22Rv1 (cell line): ENCODE results near the gene CFAP206.

ENCODE experiments used
- H3K27ac ChIP-seq: fragments of 450-650 bp; 2 replicates; pipeline ENCODE4 v1.5.1; 2017
- ZFX ChIP-seq: fragments of 450-650 bp; IDR thresholded peaks from 2 replicates; pipeline ENCODE4 v1.6.1; 2017; ENCODE audit warnings: antibody characterized with exemption, borderline replicate concordance
- TF ChIP-seq, protein P1 (sequence below): fragments of 450-650 bp; IDR thresholded peaks from 2 replicates; pipeline ENCODE4 v1.5.1; 2017; ENCODE audit warnings: mild to moderate bottlenecking

CFAP206 gene

DNA sequence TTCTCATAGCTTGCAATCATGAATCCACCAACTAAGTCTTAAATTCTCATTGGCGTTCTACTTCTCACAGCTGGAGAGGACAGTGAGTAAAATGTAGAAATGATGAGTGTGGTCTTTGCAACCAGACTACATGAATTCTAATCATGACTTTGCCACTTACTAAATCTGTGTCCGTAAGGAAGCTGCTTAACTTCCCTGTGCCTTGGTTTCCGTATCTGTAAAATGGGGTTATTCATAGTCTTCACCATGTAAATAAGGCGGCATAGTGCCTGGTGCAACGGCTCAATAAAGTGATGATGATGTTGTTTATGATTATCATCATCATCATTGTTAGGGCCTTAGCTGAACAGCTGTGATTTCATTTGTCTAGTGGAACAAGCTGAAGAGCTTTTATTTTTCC is 12.6 kb downstream of the CFAP206 start:
- TF ChIP-seq, protein P1, sequence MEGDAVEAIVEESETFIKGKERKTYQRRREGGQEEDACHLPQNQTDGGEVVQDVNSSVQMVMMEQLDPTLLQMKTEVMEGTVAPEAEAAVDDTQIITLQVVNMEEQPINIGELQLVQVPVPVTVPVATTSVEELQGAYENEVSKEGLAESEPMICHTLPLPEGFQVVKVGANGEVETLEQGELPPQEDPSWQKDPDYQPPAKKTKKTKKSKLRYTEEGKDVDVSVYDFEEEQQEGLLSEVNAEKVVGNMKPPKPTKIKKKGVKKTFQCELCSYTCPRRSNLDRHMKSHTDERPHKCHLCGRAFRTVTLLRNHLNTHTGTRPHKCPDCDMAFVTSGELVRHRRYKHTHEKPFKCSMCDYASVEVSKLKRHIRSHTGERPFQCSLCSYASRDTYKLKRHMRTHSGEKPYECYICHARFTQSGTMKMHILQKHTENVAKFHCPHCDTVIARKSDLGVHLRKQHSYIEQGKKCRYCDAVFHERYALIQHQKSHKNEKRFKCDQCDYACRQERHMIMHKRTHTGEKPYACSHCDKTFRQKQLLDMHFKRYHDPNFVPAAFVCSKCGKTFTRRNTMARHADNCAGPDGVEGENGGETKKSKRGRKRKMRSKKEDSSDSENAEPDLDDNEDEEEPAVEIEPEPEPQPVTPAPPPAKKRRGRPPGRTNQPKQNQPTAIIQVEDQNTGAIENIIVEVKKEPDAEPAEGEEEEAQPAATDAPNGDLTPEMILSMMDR = no peak
- no peak for TF ChIP-seq ZFX
- H3K27ac ChIP-seq = no peak overlapping the region

DNA sequence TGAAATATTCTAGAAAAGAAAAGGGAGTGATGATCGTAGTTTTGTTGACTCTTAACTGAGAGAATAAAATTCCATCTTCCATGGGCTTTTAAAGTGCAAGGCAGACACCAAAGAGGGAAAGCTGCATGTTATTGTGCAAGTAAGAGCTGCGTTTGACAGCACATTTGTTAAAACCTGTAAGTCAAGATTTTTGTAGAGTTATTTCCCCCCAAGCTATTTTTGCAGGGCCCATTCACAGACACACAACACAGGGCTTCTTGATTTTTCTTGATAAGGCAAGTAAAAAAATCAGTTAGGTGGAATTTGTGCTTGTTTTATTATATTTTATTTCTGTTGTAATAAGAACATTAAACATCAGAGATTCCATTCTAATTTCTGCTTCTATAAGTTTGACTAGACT is 13.8 kb downstream of the CFAP206 start:
- no peak overlapping the region for H3K27ac ChIP-seq
- no peak for TF ChIP-seq ZFX
- TF ChIP-seq, protein P1 = no peak

DNA sequence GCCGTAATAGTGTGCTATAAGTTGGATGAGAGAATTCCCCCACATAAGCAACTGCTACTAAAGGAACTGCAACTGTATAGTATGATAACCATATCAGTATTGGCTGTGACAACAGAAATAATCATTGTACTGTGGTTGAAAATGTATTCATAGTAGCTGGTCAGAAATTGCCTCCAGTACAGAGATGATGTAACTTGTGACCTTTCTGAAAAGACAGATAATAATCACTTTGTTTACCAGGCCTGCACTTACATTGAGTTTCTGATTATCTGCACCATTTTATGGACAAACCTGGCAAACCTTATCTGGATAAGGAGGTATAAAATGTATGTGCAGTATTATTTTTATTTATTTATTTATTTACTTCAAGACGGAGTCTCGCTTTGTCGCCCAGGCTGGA is 19.0 kb downstream of the CFAP206 start:
- no peak overlapping the region for H3K27ac ChIP-seq
- TF ChIP-seq ZFX = no peak
- TF ChIP-seq, protein P1 = no peak

DNA sequence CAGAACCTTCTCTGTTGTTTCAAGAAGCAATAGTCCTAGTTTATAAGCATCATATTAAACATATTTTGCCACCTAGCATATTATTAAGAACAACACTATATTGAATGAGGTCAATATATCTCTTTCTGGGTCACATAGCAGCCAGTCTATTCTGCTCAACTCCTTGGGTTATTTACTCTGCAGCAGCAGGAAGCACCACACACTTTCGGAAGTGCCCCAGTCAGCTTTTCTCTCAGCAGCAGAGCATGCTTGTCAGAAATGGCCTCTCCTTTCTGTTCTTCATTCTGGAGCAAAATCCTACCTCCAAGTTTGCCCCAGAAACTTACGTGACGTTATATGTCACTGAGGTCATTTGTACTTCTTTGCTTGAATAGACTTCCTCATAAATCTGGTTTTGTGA is 22.7 kb downstream of the CFAP206 start:
- TF ChIP-seq, protein P1 = no peak
- TF ChIP-seq ZFX = no peak
- H3K27ac ChIP-seq = no peak overlapping the region

DNA sequence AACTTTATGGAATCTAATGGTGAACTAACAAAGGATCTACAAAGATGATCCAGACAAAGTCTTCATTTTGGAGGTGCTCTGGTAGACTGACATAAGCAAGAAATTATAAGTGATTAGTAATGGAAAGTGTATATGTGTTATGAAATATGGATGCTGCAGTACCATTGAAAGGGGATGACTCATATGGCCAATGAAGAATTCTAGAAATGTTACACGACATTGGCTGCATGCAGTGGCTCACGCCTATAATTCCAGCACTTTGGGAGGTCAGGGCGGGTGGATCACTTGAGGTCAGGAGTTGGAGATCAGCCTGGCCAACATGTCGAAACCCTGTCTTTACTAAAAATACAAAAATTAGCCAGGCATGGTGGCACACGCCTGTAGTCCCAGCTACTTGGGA is 23.5 kb downstream of the CFAP206 start:
- H3K27ac ChIP-seq = no peak overlapping the region
- no peak for TF ChIP-seq ZFX
- TF ChIP-seq, protein P1 = no peak

DNA sequence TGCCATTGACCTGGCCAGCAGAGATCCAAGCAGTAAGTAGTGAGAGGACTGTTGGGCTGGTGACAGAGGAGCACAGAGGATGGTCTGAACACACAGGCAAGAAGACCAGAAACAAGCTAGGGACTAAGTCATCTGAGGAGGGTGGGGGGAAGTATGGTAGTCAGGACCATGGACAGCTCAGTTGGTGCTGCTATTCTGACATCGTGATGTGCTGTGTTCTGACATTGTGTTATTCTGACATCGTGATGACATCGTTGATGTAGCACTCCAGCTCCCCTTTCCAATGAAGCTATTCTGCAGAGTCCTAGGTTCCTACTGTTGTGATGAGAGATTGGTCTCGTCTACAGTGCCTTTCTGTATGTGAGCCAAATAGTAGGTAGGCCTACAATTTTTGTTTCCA is 28.7 kb downstream of the CFAP206 start:
- H3K27ac ChIP-seq = no peak overlapping the region
- TF ChIP-seq ZFX = no peak
- TF ChIP-seq, protein P1 = no peak

DNA sequence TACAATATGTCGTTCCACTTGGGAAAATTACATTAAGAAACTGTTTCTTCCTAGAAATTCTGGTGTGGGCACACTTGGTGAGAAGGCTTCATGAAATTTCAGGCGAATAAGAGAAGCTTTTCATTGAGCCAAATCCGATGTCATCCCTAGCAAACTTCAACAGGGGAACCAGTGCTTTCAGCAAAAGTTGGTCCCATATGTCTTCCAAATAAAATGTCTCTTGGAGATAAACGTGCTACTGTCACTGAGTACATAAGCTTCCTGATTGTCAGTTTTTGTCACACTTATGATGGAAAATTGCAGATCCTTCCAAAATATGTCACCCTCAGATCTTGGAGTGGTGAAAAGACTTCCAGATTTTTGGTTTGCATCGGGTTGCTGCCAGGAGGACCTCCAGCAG is 33.9 kb downstream of the CFAP206 start:
- H3K27ac ChIP-seq = no peak overlapping the region
- no peak for TF ChIP-seq ZFX
- TF ChIP-seq, protein P1 = no peak
